Measurements from ENCODE around the gene AOPEP. TPM values are rescaled to one million over a fixed set of nuclear protein-coding genes. Genes with fewer than 3 reads are reported as not detected.

The AOPEP gene
- total RNA-seq, 1 experiment from 2014 or later, result 14.4 TPM

DNA sequence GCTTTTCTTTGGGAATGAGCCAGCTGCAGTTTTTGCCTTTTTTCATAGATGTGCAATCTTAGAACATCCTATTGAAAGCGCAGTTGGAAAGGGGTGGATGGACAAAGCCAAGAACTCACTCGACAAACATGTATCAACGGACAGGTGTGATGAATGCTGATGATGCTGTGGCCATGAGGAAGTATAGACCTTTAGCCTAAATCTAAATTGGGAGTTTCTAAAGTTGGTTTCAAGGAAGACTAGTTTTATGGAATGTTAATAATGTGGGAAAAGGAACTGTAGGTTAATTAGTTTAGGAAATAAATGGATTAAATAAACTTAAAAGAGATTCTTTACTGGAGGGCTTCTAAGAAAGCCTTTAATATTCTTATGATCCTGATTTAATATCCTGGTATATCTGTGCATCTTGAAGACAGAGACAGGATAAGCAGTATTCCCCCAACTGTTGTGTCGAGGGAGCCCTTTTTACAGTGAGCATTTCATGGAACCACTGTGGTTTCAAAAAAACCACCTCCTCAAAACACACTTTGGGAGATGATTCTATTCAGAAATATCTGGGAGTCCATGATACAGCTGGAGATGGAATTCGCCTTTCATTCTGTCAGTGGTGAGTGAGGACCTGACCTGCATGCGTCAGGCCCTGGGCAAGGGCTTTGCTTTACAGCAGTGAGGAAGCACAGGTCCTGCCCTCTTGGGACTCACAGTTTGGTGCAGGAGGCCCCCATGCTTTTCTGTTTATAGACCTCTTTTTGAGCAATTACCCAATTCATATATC, 82.6 kb downstream of the AOPEP start:
- TF ChIP-seq, protein P1, sequence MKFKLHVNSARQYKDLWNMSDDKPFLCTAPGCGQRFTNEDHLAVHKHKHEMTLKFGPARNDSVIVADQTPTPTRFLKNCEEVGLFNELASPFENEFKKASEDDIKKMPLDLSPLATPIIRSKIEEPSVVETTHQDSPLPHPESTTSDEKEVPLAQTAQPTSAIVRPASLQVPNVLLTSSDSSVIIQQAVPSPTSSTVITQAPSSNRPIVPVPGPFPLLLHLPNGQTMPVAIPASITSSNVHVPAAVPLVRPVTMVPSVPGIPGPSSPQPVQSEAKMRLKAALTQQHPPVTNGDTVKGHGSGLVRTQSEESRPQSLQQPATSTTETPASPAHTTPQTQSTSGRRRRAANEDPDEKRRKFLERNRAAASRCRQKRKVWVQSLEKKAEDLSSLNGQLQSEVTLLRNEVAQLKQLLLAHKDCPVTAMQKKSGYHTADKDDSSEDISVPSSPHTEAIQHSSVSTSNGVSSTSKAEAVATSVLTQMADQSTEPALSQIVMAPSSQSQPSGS (CRISPR knock-in tag; IDR thresholded peaks at IDR 0.05; ENCODE audit: borderline replicate concordance, low read depth), result no peak
- TF ChIP-seq CBFB (CRISPR knock-in tag; IDR thresholded peaks at IDR 0.05; ENCODE audit: low read depth) (no peak), TCF7 (CRISPR knock-in tag; IDR thresholded peaks at IDR 0.05; ENCODE audit: low read depth) (no peak), GRHL2 (CRISPR knock-in tag; IDR thresholded peaks at IDR 0.05; ENCODE audit: insufficient replicate concordance, severe bottlenecking) (no peak), CREB1 (CRISPR knock-in tag; IDR thresholded peaks at IDR 0.05) (no peak), ATF1 (CRISPR knock-in tag; IDR thresholded peaks at IDR 0.05) (no peak)
- TF ChIP-seq, protein P2, sequence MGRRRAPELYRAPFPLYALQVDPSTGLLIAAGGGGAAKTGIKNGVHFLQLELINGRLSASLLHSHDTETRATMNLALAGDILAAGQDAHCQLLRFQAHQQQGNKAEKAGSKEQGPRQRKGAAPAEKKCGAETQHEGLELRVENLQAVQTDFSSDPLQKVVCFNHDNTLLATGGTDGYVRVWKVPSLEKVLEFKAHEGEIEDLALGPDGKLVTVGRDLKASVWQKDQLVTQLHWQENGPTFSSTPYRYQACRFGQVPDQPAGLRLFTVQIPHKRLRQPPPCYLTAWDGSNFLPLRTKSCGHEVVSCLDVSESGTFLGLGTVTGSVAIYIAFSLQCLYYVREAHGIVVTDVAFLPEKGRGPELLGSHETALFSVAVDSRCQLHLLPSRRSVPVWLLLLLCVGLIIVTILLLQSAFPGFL (CRISPR knock-in tag; IDR thresholded peaks at IDR 0.05; ENCODE audit: borderline replicate concordance), result no peak
- Mint-ChIP-seq H3K4me3 (no peak overlapping the region), H3K36me3 (no peaks in the 10 kb centered on the region), H3K27ac (no peak overlapping the region), H3K9me3 (no peaks in the 10 kb centered on the region), H3K4me1 (peaks cover 17% of the 10 kb centered on the region), H3K27me3 (ENCODE audit: low read depth) (no peaks in the 10 kb centered on the region)
- ChIA-PET POLR2A (no interaction called here), CTCF (no interaction called here)
- ATAC-seq, result no peak
- DNase-seq (ENCODE audit: low spot score), result no peak

DNA sequence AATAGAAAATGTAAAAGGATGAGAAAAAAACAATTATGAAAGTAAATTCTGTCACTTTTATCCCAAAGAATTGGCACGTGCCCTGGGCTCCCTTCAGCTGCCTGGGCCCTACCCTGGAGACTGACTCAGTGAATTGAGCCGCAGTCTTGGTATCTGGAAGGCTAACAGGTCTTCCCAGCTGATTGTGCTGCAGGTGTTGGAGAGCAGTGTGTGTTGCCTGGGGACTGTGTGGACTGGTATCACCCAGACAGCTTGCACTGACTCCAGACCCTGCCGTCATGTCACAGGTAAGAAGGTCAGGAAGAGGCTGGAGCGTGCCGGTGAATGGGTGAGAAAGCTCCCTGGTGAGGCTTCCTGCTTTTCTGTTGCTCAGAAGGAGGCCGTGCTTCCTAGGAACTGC, 83.3 kb downstream of the AOPEP start:
- no peak overlapping the region for H3K4me3 Mint-ChIP-seq
- peaks cover 17% of the 10 kb centered on the region for H3K4me1 Mint-ChIP-seq
- H3K36me3 Mint-ChIP-seq, result no peaks in the 10 kb centered on the region
- H3K27me3 Mint-ChIP-seq (ENCODE audit: low read depth), result no peaks in the 10 kb centered on the region
- ChIA-PET CTCF (no interaction called here), POLR2A (no interaction called here)
- no peak for TF ChIP-seq PRRX2 (CRISPR knock-in tag; IDR thresholded peaks at IDR 0.05)
- no peak for TF ChIP-seq ZNF232 (CRISPR knock-in tag; IDR thresholded peaks at IDR 0.05)
- TF ChIP-seq ATF1 (CRISPR knock-in tag; IDR thresholded peaks at IDR 0.05), result no peak
- TF ChIP-seq, protein P3, sequence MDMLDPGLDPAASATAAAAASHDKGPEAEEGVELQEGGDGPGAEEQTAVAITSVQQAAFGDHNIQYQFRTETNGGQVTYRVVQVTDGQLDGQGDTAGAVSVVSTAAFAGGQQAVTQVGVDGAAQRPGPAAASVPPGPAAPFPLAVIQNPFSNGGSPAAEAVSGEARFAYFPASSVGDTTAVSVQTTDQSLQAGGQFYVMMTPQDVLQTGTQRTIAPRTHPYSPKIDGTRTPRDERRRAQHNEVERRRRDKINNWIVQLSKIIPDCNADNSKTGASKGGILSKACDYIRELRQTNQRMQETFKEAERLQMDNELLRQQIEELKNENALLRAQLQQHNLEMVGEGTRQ (CRISPR knock-in tag; IDR thresholded peaks at IDR 0.05), result no peak
- no peak overlapping the region for H3K27ac Mint-ChIP-seq
- H3K9me3 Mint-ChIP-seq, result no peaks in the 10 kb centered on the region
- no peak for DNase-seq (ENCODE audit: low spot score)
- ATAC-seq, result no peak

DNA sequence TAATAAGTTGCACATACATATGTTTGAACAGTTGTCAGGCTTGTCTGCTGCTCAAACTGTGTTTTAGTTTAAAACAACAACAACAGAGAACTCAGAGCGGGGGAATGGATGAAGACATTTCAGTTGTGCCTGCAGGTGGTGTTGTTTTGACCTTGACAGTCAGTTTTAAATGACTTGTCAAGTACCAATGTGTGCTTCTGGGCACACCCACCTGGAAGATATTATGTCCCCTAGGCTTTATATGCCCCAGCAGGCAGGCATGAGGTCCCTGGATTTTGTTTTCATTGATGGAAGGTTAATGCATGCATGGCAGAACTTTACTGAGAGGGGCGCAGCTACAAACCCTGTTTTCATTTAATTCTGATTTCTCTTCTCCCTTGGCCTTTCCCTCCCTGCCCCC, 84.6 kb downstream of the AOPEP start:
- Mint-ChIP-seq H3K36me3 (no peaks in the 10 kb centered on the region), H3K9me3 (no peaks in the 10 kb centered on the region), H3K4me1 (peaks cover 15% of the 10 kb centered on the region), H3K27ac (peak overlapping the region; percentile 64; the same call in 1 of the 2 replicates), H3K27me3 (ENCODE audit: low read depth) (no peaks in the 10 kb centered on the region), H3K4me3 (no peak overlapping the region)
- ATAC-seq (no peak), DNase-seq (ENCODE audit: low spot score) (no peak)
- POLR2A ChIA-PET, result no interaction called here
- TF ChIP-seq, protein P4, sequence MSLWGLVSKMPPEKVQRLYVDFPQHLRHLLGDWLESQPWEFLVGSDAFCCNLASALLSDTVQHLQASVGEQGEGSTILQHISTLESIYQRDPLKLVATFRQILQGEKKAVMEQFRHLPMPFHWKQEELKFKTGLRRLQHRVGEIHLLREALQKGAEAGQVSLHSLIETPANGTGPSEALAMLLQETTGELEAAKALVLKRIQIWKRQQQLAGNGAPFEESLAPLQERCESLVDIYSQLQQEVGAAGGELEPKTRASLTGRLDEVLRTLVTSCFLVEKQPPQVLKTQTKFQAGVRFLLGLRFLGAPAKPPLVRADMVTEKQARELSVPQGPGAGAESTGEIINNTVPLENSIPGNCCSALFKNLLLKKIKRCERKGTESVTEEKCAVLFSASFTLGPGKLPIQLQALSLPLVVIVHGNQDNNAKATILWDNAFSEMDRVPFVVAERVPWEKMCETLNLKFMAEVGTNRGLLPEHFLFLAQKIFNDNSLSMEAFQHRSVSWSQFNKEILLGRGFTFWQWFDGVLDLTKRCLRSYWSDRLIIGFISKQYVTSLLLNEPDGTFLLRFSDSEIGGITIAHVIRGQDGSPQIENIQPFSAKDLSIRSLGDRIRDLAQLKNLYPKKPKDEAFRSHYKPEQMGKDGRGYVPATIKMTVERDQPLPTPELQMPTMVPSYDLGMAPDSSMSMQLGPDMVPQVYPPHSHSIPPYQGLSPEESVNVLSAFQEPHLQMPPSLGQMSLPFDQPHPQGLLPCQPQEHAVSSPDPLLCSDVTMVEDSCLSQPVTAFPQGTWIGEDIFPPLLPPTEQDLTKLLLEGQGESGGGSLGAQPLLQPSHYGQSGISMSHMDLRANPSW (CRISPR knock-in tag; conservative IDR thresholded peaks at IDR 0.05; ENCODE audit: low read depth), result no peak
- TF ChIP-seq ZBTB21 (CRISPR knock-in tag; IDR thresholded peaks at IDR 0.05; ENCODE audit: borderline replicate concordance), result no peak
- no peak for TF ChIP-seq NFATC4 (CRISPR knock-in tag; IDR thresholded peaks at IDR 0.05)
- TF ChIP-seq GTF2I (CRISPR knock-in tag; conservative IDR thresholded peaks at IDR 0.05), result no peak
- no peak for TF ChIP-seq ELF4 (CRISPR knock-in tag; IDR thresholded peaks at IDR 0.05; ENCODE audit: low read depth)
- TF ChIP-seq EMX1 (CRISPR knock-in tag; IDR thresholded peaks at IDR 0.05), result no peak
- TF ChIP-seq ZNF317 (CRISPR knock-in tag; IDR thresholded peaks at IDR 0.05; ENCODE audit: borderline replicate concordance, low read depth), result no peak
- TF ChIP-seq ZNF396 (CRISPR knock-in tag; IDR thresholded peaks at IDR 0.05; ENCODE audit: borderline replicate concordance), result no peak
- TF ChIP-seq, protein P5, sequence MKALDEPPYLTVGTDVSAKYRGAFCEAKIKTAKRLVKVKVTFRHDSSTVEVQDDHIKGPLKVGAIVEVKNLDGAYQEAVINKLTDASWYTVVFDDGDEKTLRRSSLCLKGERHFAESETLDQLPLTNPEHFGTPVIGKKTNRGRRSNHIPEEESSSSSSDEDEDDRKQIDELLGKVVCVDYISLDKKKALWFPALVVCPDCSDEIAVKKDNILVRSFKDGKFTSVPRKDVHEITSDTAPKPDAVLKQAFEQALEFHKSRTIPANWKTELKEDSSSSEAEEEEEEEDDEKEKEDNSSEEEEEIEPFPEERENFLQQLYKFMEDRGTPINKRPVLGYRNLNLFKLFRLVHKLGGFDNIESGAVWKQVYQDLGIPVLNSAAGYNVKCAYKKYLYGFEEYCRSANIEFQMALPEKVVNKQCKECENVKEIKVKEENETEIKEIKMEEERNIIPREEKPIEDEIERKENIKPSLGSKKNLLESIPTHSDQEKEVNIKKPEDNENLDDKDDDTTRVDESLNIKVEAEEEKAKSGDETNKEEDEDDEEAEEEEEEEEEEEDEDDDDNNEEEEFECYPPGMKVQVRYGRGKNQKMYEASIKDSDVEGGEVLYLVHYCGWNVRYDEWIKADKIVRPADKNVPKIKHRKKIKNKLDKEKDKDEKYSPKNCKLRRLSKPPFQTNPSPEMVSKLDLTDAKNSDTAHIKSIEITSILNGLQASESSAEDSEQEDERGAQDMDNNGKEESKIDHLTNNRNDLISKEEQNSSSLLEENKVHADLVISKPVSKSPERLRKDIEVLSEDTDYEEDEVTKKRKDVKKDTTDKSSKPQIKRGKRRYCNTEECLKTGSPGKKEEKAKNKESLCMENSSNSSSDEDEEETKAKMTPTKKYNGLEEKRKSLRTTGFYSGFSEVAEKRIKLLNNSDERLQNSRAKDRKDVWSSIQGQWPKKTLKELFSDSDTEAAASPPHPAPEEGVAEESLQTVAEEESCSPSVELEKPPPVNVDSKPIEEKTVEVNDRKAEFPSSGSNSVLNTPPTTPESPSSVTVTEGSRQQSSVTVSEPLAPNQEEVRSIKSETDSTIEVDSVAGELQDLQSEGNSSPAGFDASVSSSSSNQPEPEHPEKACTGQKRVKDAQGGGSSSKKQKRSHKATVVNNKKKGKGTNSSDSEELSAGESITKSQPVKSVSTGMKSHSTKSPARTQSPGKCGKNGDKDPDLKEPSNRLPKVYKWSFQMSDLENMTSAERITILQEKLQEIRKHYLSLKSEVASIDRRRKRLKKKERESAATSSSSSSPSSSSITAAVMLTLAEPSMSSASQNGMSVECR (CRISPR knock-in tag; IDR thresholded peaks at IDR 0.05; ENCODE audit: borderline replicate concordance), result no peak
- CTCF ChIA-PET, result no interaction called here

Data from WTC11 (cell line).